Measurements from ENCODE around the gene CDYL. TPM values are rescaled to one million over a fixed set of nuclear protein-coding genes. Genes with fewer than 3 reads are reported as not detected.

Gene CDYL
- total RNA-seq, 4 donors from 2014 or later: 42.2 to 70.6 (median 49.0) TPM

DNA sequence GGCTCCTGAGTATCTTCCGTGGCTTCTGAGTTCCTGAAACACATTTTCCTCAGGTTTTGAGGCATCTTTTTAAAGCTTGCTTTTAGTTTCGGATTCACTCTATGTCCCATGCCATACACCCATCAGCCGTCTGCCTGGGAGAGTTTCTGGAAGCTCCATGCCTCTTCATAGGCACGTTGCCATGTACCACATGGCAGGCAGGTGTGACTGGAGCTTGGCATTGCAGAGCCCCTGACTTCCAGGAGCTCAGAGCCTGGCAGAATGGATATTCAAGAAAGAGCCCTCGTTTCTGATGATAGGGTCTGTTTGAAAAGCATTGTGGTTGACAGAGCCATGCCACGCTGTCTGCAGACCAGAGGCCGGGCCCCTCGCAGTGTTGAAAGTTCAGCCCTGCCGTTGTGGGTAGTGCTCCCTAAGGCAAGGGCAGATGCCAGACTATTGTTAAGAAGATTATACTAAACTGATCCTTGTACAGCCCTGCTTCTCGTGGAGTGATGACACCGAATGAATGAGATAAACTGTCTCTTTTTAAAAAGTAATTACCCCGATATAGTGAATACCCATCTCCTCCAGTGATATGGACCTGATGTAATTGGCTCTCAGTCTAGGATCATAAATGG, 127.7 kb downstream of the CDYL start:
- Histone ChIP-seq H3K9me3 (no peaks in the 10 kb centered on the region), H3K4me3 (no peak overlapping the region), H3K27ac (no peak overlapping the region), H3K36me3 (peaks cover 7% of the 10 kb centered on the region), H3K27me3 (no peaks in the 10 kb centered on the region), H3K4me1 (peaks cover 16% of the 10 kb centered on the region)
- no peak for TF ChIP-seq EP300 (IDR thresholded peaks at IDR 0.05)
- no peak for TF ChIP-seq POLR2A (IDR thresholded peaks at IDR 0.05)
- TF ChIP-seq, protein P1, sequence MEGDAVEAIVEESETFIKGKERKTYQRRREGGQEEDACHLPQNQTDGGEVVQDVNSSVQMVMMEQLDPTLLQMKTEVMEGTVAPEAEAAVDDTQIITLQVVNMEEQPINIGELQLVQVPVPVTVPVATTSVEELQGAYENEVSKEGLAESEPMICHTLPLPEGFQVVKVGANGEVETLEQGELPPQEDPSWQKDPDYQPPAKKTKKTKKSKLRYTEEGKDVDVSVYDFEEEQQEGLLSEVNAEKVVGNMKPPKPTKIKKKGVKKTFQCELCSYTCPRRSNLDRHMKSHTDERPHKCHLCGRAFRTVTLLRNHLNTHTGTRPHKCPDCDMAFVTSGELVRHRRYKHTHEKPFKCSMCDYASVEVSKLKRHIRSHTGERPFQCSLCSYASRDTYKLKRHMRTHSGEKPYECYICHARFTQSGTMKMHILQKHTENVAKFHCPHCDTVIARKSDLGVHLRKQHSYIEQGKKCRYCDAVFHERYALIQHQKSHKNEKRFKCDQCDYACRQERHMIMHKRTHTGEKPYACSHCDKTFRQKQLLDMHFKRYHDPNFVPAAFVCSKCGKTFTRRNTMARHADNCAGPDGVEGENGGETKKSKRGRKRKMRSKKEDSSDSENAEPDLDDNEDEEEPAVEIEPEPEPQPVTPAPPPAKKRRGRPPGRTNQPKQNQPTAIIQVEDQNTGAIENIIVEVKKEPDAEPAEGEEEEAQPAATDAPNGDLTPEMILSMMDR (IDR thresholded peaks at IDR 0.05): no peak
- TF ChIP-seq POLR2AphosphoS5 (IDR thresholded peaks at IDR 0.05): no peak
- 54% methylated on average over 12 of the region's 12 CpGs for WGBS
- DNase-seq (ENCODE audit: low spot score in 2 of 2): no peak

DNA sequence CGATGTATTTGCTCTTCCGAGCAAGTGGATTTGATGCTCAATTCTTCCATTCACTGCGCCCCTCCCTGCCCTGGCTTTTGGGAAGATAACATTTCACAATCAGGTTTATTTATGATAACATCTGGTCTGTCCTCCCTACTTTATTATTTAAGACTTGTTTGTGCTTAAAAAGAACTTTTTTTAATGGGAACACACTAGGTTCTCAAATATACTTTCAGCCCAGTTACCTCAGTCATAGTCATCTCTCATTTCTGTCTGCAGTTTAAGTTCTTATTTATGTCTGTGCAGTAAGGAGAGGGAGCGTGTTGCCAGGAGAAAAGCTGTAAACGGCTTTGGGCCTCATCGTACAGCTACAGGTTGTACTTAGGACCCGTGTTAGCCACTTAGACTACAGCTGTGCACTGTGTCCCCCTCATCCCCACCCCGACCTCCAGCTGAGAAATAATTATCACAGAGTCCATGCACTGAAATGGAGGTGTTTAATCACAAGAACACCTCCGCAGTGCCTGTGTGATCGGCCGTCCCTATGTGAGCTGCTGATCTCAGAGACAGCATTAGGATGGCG, 128.3 kb downstream of the CDYL start:
- Histone ChIP-seq H3K9me3 (no peaks in the 10 kb centered on the region), H3K4me1 (peaks cover 16% of the 10 kb centered on the region), H3K27me3 (no peaks in the 10 kb centered on the region), H3K36me3 (peaks cover 4% of the 10 kb centered on the region), H3K4me3 (no peak overlapping the region), H3K27ac (no peak overlapping the region)
- DNase-seq (ENCODE audit: low spot score in 2 of 2): no peak
- TF ChIP-seq POLR2A (IDR thresholded peaks at IDR 0.05): no peak
- TF ChIP-seq, protein P1 (IDR thresholded peaks at IDR 0.05): no peak
- TF ChIP-seq POLR2AphosphoS5 (IDR thresholded peaks at IDR 0.05): no peak
- TF ChIP-seq EP300 (IDR thresholded peaks at IDR 0.05): no peak
- WGBS: 83% methylated on average over 11 of the region's 12 CpGs

DNA sequence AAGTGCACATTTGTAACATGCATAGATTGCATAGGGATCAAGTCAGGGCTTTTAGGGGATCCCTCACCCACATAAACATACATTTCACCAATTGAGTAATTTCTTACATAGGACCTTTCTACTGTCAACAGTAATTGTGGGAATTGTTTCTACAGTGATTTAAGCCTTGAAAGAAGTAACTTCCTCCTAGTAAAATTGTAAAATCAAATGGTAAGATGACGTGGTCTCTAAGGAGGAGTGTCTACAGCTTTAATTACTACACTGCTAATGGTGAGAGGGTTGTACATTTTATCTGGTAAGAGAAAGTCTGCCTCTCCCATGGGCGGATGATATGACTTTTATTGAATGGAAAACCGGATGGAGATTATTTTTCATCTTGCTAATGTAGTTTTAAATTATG, 129.6 kb downstream of the CDYL start:
- 94% methylated on average over 3 of the region's 3 CpGs for WGBS
- TF ChIP-seq POLR2A (IDR thresholded peaks at IDR 0.05) (no peak), EP300 (IDR thresholded peaks at IDR 0.05) (no peak), POLR2AphosphoS5 (IDR thresholded peaks at IDR 0.05) (no peak)
- TF ChIP-seq, protein P1 (IDR thresholded peaks at IDR 0.05): no peak
- H3K4me1 ChIP-seq: peaks cover 16% of the 10 kb centered on the region

DNA sequence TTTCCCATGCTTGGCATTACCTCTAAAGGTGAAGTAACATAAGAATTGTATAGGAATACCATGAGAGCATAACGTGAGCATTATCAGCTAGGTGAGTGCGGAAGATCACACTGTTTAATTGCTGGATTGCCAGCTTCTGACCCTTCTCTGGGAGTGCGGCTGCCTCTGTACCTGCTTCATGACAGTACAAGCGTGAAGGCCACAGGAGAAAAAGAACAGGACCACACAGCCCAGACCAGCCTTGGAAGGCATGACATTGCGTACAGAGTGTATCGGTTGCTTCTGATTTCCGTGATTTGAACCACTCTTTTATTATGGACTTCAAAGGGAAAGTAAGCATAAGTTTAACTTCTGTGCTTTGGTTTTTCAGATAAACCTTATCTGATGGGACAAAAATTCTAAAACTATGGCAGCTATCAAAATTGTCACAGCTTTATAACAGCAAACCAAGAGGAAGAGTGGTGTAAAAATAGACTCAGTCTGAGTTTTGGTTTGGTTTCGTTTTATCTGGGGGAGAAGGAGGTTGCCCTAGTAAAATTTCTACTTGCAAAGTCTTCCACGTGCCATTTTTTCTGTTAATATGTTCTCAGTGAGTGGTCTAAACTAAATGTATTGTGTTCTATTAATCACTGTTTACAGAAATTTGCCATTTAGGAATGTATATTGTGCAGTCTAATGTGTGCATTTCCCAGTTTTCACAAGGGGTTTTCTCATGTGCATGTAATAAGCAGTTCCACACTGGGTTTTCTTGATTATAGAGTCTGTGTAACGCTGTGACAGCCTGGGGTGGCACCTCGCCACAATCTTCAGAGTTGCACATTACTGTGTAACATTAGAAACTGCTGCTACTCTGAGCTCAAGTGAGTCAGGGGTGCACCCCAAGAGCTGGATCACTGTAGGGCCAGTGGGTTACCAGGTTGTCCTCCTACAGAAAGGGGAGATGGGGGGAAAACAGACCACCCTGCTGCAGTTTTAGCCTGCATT, 130.4 kb downstream of the CDYL start:
- no peaks in the 10 kb centered on the region for H3K9me3 ChIP-seq
- TF ChIP-seq POLR2AphosphoS5 (IDR thresholded peaks at IDR 0.05) (no peak), POLR2A (IDR thresholded peaks at IDR 0.05) (no peak), EP300 (IDR thresholded peaks at IDR 0.05) (no peak)
- TF ChIP-seq, protein P1 (IDR thresholded peaks at IDR 0.05): no peak
- no peak overlapping the region for H3K27ac ChIP-seq
- DNase-seq (ENCODE audit: low spot score in 2 of 2): no peak
- H3K36me3 ChIP-seq: no peaks in the 10 kb centered on the region
- 81% methylated on average over 11 of the region's 11 CpGs for WGBS
- H3K4me3 ChIP-seq: no peak overlapping the region
- peaks cover 16% of the 10 kb centered on the region for H3K4me1 ChIP-seq
- H3K27me3 ChIP-seq: no peaks in the 10 kb centered on the region

More for the DNA sequence above, 129.6 kb downstream of the CDYL start:
- no peak for DNase-seq (ENCODE audit: low spot score in 2 of 2)
- Histone ChIP-seq H3K9me3 (no peaks in the 10 kb centered on the region), H3K4me3 (no peak overlapping the region), H3K27ac (no peak overlapping the region), H3K36me3 (no peaks in the 10 kb centered on the region), H3K27me3 (no peaks in the 10 kb centered on the region)

DNA sequence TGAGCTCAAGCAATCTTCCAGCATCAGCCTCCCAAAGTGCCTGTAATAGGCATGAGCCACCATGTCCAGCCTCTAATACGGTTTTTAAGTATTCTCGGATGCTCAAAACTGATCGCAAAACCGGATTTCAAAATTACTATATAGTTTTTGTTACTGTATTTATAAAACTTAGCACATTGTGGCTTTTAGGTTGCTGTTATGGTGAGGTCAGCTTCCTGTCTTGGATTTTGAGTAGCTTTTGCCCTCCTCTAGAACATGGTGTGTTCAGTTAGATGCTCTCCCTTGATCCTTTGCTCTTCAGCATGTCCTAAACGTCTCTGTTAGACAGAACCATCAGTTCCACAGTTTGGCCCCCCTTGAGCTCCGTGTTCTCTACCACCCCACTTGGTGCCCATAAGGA, 131.4 kb downstream of the CDYL start:
- TF ChIP-seq POLR2AphosphoS5 (IDR thresholded peaks at IDR 0.05) (no peak), POLR2A (IDR thresholded peaks at IDR 0.05) (no peak), EP300 (IDR thresholded peaks at IDR 0.05) (no peak)
- TF ChIP-seq, protein P1 (IDR thresholded peaks at IDR 0.05): no peak
- H3K27me3 ChIP-seq: no peaks in the 10 kb centered on the region
- H3K36me3 ChIP-seq: no peaks in the 10 kb centered on the region
- 86% methylated on average over 6 of the region's 6 CpGs for WGBS
- H3K4me3 ChIP-seq: no peak overlapping the region
- H3K4me1 ChIP-seq: peaks cover 16% of the 10 kb centered on the region
- H3K27ac ChIP-seq: no peak overlapping the region
- DNase-seq (ENCODE audit: low spot score in 2 of 2): no peak
- no peaks in the 10 kb centered on the region for H3K9me3 ChIP-seq

All from suprapubic skin (tissue), 4 donors.